K562 (cell line): Measurements from ENCODE around the gene SPOUT1. TPM values are rescaled to one million over a fixed set of nuclear protein-coding genes. Genes with fewer than 3 reads are reported as not detected.

ENCODE experiments used
- ATAC-seq: fragments of 200-7000 bp; cut with Tn5 transposase; 3 replicates; pipeline ENCODE4 v1.9.1; 2020; ENCODE audit warnings: moderate library complexity
- Bru-seq: library from RNA; stranded (reverse); fragments of 400-500 nt; gene quantifications from one replicate; lab custom pipeline; 2021; lab: Mats Ljungman, UMichigan
- BruChase-seq, 2 experiments: library from RNA; stranded (reverse); fragments of 400-500 nt; gene quantifications; one replicate each; lab custom pipeline; 2021; lab: Mats Ljungman, UMichigan
- BruUV-seq: library from RNA; stranded (reverse); fragments of 400-500 nt; replicated peaks from 2 replicates; lab custom pipeline; 2021; lab: Mats Ljungman, UMichigan
- CTCF ChIA-PET: fragments of 300-600 bp; formaldehyde crosslinking; extraction: SDS; loops from one replicate; lab custom pipeline; 2021; ENCODE audit warnings: low intra/inter-chr PET ratio; lab: Yijun Ruan, JAX
- POLR2A ChIA-PET: fragments of 300-600, 350-650 bp; sonication (Branson Sonifier 250); formaldehyde crosslinking; extraction: SDS; loops from one replicate; lab custom pipeline; 2021; ENCODE audit warnings: antibody characterized with exemption, inconsistent platforms; lab: Yijun Ruan, JAX
- DNase-seq, 4 experiments: peaks; one replicate each; pipeline versions ENCODE4 v3.0.0 to v3.0.0-alpha.2; 2011 to 2018; ENCODE audit warnings: low spot score in 3 of 4, mixed read lengths in 3 of 4; ENCODE audit errors: extremely low read depth in 1 of 4
- FAIRE-seq: peaks from 2 replicates; lab custom pipeline; 2011; peaks lifted over from hg19 to GRCh38; lab: Jason Lieb, UNC
- H2AFZ ChIP-seq: 2 replicates; pipeline ENCODE4 v1.6.0; 2011; ENCODE audit warnings: low read depth, low read length, control low read depth, inconsistent platforms
- H3K27ac ChIP-seq: fragments of 200-600 bp; 3 replicates; pipeline ENCODE4 v1.8.0; 2011; ENCODE audit warnings: low read depth, mild to moderate bottlenecking, control low read depth, inconsistent platforms, low read length, moderate library complexity, mixed read lengths; ENCODE audit errors: extremely low read depth
- H3K27me3 ChIP-seq, 2 experiments: fragments of 300-600 bp in 1 of 2; 2 replicates in 1 of 2; 3 replicates in 1 of 2; pipeline versions ENCODE4 v1.6.0 to v1.8.0; 2011; ENCODE audit warnings: inconsistent platforms in 2 of 2, low read length in 2 of 2, mild to moderate bottlenecking in 1 of 2, mixed read lengths in 1 of 2, moderate library complexity in 1 of 2; ENCODE audit not compliant: control insufficient read depth in 2 of 2, insufficient read depth in 2 of 2
- H3K36me3 ChIP-seq: fragments of 300-600 bp; 3 replicates; pipeline ENCODE4 v1.8.0; 2011; ENCODE audit warnings: mild to moderate bottlenecking, low read length, inconsistent platforms; ENCODE audit not compliant: control insufficient read depth, insufficient read depth
- H3K4me1 ChIP-seq, 2 experiments: fragments of 200-600 bp in 1 of 2; replicated peaks in 1 of 2; 2 replicates in 1 of 2; 3 replicates in 1 of 2; pipeline versions ENCODE4 v1.5.1 to v1.8.0; 2011; ENCODE audit warnings: inconsistent platforms in 2 of 2, low read length in 2 of 2, mild to moderate bottlenecking in 1 of 2, mixed read lengths in 1 of 2, moderate library complexity in 1 of 2; ENCODE audit not compliant: control insufficient read depth in 2 of 2, insufficient read depth in 2 of 2
- H3K4me2 ChIP-seq: 2 replicates; pipeline ENCODE4 v1.6.1; 2011; ENCODE audit warnings: low read length, control low read depth, inconsistent platforms, mixed read lengths; ENCODE audit not compliant: insufficient read depth
- H3K4me3 ChIP-seq: fragments of 200-600 bp; sonication (generic), shearing (Covaris generic); 2 replicates; pipeline ENCODE4 v1.5.1; 2016; ENCODE audit warnings: control low read depth, inconsistent platforms
- H3K79me2 ChIP-seq: fragments of 200-600 bp; 3 replicates; pipeline ENCODE4 v1.8.0; 2011; ENCODE audit warnings: low read length, inconsistent platforms; ENCODE audit not compliant: control insufficient read depth, insufficient read depth
- H3K9ac ChIP-seq, 2 experiments: 2 replicates each; pipeline versions ENCODE4 v1.6.0 to v1.6.1; 2011; ENCODE audit warnings: low read depth in 2 of 2, low read length in 2 of 2, control low read depth in 1 of 2, inconsistent platforms in 1 of 2, mild to moderate bottlenecking in 1 of 2, mixed read lengths in 1 of 2; ENCODE audit not compliant: insufficient read depth in 1 of 2
- H3K9me1 ChIP-seq: one replicate; pipeline ENCODE4 v1.6.0; 2011; ENCODE audit warnings: inconsistent platforms, mild to moderate bottlenecking, low read length, moderate library complexity; ENCODE audit not compliant: control insufficient read depth, insufficient read depth
- H3K9me3 ChIP-seq: replicated peaks from 2 replicates; pipeline ENCODE4 v1.5.1; 2011; ENCODE audit warnings: low read depth, low read length, inconsistent platforms; ENCODE audit not compliant: control insufficient read depth, insufficient read depth
- H4K20me1 ChIP-seq: replicated peaks from 2 replicates; pipeline ENCODE4 v1.6.1; 2011; ENCODE audit warnings: low read length, inconsistent platforms, mixed read lengths; ENCODE audit not compliant: control insufficient read depth, insufficient read depth
- DACH1 ChIP-seq: fragments of 450-650 bp; IDR thresholded peaks from 2 replicates; pipeline ENCODE4 v1.6.1; 2018; ENCODE audit not compliant: partially characterized antibody
- E2F1 ChIP-seq: sonication (generic); formaldehyde crosslinking; IDR thresholded peaks from 2 replicates; pipeline ENCODE4 v1.8.1; 2023; ENCODE audit warnings: mild to moderate bottlenecking, missing genetic modification reagents, moderate library complexity
- FOXJ2 ChIP-seq: fragments of 200-800 bp; sonication (Bioruptor generic); IDR thresholded peaks from 2 replicates; pipeline ENCODE4 v1.6.1; 2016; ENCODE audit warnings: missing genetic modification characterization, missing compliant biosample characterization
- PTTG1 ChIP-seq: fragments of 450-650 bp; IDR thresholded peaks from 2 replicates; pipeline ENCODE4 v1.6.1; 2016; ENCODE audit warnings: low read depth, mild to moderate bottlenecking, missing genetic modification characterization, missing compliant biosample characterization
- TAF1 ChIP-seq: IDR thresholded peaks from 2 replicates; pipeline ENCODE4 v1.6.1; 2011; ENCODE audit warnings: mild to moderate bottlenecking, low read length, moderate library complexity; ENCODE audit not compliant: insufficient read depth, control insufficient read depth, severe bottlenecking; ENCODE audit errors: extremely low read depth
- ZC3H8 ChIP-seq: fragments of 450-650 bp; IDR thresholded peaks from 2 replicates; pipeline ENCODE4 v1.6.1; 2017
- ZNF197 ChIP-seq: fragments of 200-800 bp; sonication (Bioruptor generic); IDR thresholded peaks from 2 replicates; pipeline ENCODE4 v1.6.1; 2016; ENCODE audit warnings: low read depth, missing genetic modification characterization, missing compliant biosample characterization
- WGBS: fragments of 100-300 bp; shearing (Covaris generic); methylation state at CpG from one replicate; pipeline ENCODE4 v1.1.6; 2016; ENCODE audit warnings: low coverage, mixed read lengths; ENCODE audit not compliant: insufficient coverage; ENCODE audit errors: missing lambda C conversion rate; 5-methylcytosine and 5-hydroxymethylcytosine counted together
- in situ Hi-C: fragments of 300-500 bp; cut with MboI; formaldehyde crosslinking; loops from 4 replicates; pipeline ENCODE4 v1.15.0; 2018; ENCODE audit warnings: inconsistent platforms, mixed read lengths
- intact Hi-C: fragments of 100-400 bp; cut with micrococcal nuclease; formaldehyde crosslinking; loops from 2 replicates; pipeline ENCODE4 v1.14.2; 2022
- long read RNA-seq, 3 experiments: library from polyadenylated mRNA in 2 of 3; library from RNA in 1 of 3; unstranded in 2 of 3; stranded (forward) in 1 of 3; transcript quantifications; one replicate each; pipeline ENCODE4 v2.0.0, GENCODE V29; 2019 to 2022
- polyA minus RNA-seq, 3 experiments: library from RNA; depleted of rRNA, polyadenylated mRNA; stranded (reverse); fragments of >200 nt; gene quantifications; 2 replicates each; pipeline ENCODE4 v1.2.3, GENCODE V29; 2011
- polyA plus RNA-seq, 8 experiments: library from polyadenylated mRNA; depleted of rRNA in 4 of 8; stranded (reverse) in 5 of 8; unstranded in 3 of 8; fragments of >200 nt; fragmentation: Nextera tagmentation in 2 of 8; fragmentation: Illumina TruSeq in 1 of 8; extraction: Ambion mirVana in 2 of 8; extraction: Trizol in 1 of 8; gene quantifications; 2 replicates each; pipeline versions ENCODE4 v1.2.1 to v1.2.3, GENCODE V29; 2011 to 2014; ENCODE audit warnings: inconsistent platforms in 1 of 8, missing spikeins in 1 of 8
- total RNA-seq, 7 experiments: library from RNA; depleted of rRNA in 6 of 7; stranded (reverse); fragments of >200 nt in 6 of 7; fragmentation: Illumina TruSeq in 2 of 7; extraction: Trizol in 2 of 7; gene quantifications; 2 replicates each; pipeline versions ENCODE4 v1.2.1 to v1.2.3, GENCODE V29; 2011 to 2021; ENCODE audit warnings: low replicate concordance in 1 of 7
- TF ChIP-seq, protein P1 (sequence below): fragments of 150-350 bp; conservative IDR thresholded peaks from 2 replicates; pipeline ENCODE4 v1.6.1; 2014; ENCODE audit warnings: low read length

The SPOUT1 gene, protein sequence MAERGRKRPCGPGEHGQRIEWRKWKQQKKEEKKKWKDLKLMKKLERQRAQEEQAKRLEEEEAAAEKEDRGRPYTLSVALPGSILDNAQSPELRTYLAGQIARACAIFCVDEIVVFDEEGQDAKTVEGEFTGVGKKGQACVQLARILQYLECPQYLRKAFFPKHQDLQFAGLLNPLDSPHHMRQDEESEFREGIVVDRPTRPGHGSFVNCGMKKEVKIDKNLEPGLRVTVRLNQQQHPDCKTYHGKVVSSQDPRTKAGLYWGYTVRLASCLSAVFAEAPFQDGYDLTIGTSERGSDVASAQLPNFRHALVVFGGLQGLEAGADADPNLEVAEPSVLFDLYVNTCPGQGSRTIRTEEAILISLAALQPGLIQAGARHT
- 36.0 and 123 TPM in 2 replicates for total RNA-seq (2011; cell fraction: chromatin; rRNA removed; ENCODE audit: low replicate concordance)
- 67.4 and 74.2 TPM in 2 replicates for total RNA-seq (2011; cell fraction: nucleolus; rRNA removed)
- total RNA-seq (2011; cell fraction: nucleoplasm; rRNA removed), result 36.3 and 47.1 TPM in 2 replicates
- total RNA-seq (2014; rRNA removed), result 42.9 and 51.1 TPM in 2 replicates
- 12.1 and 20.6 TPM in 2 replicates for total RNA-seq (2014; rRNA removed; fragmentation: Illumina TruSeq; extraction: Trizol)
- 29.5 and 33.6 TPM in 2 replicates for total RNA-seq (2015; rRNA removed; fragmentation: Illumina TruSeq; extraction: Trizol)
- 121 and 133 TPM in 2 replicates for total RNA-seq (2021)
- polyA plus RNA-seq (2011; rRNA removed), result 50.5 and 79.2 TPM in 2 replicates
- polyA plus RNA-seq (2011; cell fraction: cytosol; rRNA removed), result 59.3 and 94.1 TPM in 2 replicates
- polyA plus RNA-seq (2011; cell fraction: nucleus; rRNA removed), result 201 and 270 TPM in 2 replicates
- 54.2 and 74.3 TPM in 2 replicates for polyA plus RNA-seq (2012)
- polyA plus RNA-seq (2014; fragmentation: Illumina TruSeq; extraction: Trizol), result 37.4 and 49.5 TPM in 2 replicates
- polyA plus RNA-seq (2014; fragmentation: Nextera tagmentation; extraction: Ambion mirVana), result 10 to 100 TPM; 10.6 to 13.2 TPM
- polyA plus RNA-seq (2014; rRNA removed), result 45.2 and 71.9 TPM in 2 replicates
- 20.6 and 27.5 TPM in 2 replicates for polyA minus RNA-seq (2011; rRNA and poly(A)+ RNA removed)
- polyA minus RNA-seq (2011; cell fraction: cytosol; rRNA and poly(A)+ RNA removed), result 24.1 and 29.0 TPM in 2 replicates
- polyA minus RNA-seq (2011; cell fraction: nucleus; rRNA and poly(A)+ RNA removed), result 23.0 and 42.3 TPM in 2 replicates
- Bru-seq, nascent RNA, result percentile 80 among the genes with signal in this experiment
- BruChase-seq, experiment 1, labeled RNA remaining after a 2-hour chase, result percentile 76 among the genes with signal in this experiment
- BruChase-seq, experiment 2, labeled RNA remaining after a 6-hour chase, result percentile 77 among the genes with signal in this experiment
- long read RNA-seq, experiment 1, full-length matches to known transcripts, result 162 of 372 reads
- long read RNA-seq, experiment 1, partial matches to known transcripts, result 41 of 372 reads
- long read RNA-seq, experiment 1, other reads (novel, unspliced or antisense), result 169 of 372 reads
- long read RNA-seq, experiment 2, full-length matches to known transcripts, result 21 of 75 reads
- long read RNA-seq, experiment 2, partial matches to known transcripts, result 22 of 75 reads
- long read RNA-seq, experiment 2, other reads (novel, unspliced or antisense), result 32 of 75 reads
- long read RNA-seq, experiment 3, full-length matches to known transcripts, result 57 of 93 reads
- long read RNA-seq, experiment 3, partial matches to known transcripts, result 7 of 93 reads
- long read RNA-seq, experiment 3, other reads (novel, unspliced or antisense), result 29 of 93 reads

DNA sequence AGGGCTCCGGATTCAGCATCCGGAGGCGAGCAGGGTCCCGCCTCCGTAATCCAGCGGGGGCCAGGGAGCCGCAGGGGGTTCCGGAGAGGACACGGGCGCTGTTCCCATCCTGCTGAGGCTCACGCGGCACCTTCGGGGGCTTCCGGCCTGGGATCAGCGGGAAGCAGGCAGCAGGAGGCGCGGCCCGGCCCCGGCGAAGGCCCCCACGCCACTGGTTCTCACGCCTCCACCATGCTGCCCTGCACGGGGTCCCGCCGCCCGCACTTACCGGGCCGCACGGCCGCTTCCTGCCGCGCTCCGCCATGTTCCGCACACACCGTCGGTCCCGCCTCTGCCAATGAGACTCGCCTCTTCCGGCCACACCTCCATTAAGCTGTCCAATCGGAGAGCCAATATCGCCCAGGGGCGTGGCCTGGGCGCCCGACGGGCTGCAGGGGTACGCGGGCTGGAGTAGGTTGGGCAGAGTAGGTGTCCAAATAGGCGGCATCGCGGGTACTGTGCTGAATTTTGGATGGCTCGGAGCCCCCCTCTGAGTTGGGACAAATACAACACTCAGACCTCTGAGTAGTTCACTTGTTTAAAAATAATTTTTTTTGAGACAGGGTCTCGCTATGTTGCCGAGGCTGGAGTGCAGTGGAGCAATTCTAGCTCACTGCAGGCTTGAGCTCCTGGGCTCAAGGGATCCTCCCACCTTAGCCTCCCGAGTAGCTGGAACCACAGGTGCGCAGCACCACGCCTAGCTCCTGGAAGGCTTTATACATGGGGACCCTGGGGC, at the start of gene SPOUT1:
SPOUT1 (minus strand) TSS at position 318 of the 775 bp plus-strand sequence; CDS start at position 304, 14 bp downstream.
- Histone ChIP-seq H3K79me2 (peaks cover 17% of the 10 kb centered on the region), H3K36me3 (peaks cover 52% of the 10 kb centered on the region; the same call in 2 of the 3 replicates), H3K4me3 (peak within 1 kb of the TSS; percentile 80), H4K20me1 (no peaks in the 10 kb centered on the region), H3K9me1 (no peaks in the 10 kb centered on the region), H3K27ac (peak within 1 kb of the TSS; percentile 73), H3K9ac (peak within 1 kb of the TSS; percentile 82 to 97), H3K27me3 (no peaks in the 10 kb centered on the region), H3K4me1 (peaks cover 5 to 33% of the 10 kb centered on the region in 2 experiments; a peak in 4 of 5 replicates), H2AFZ (peak within 1 kb of the TSS; percentile 82), H3K4me2 (peak within 1 kb of the TSS; percentile 92), H3K9me3 (no peaks in the 10 kb centered on the region)
- in situ Hi-C loops (no loop called here), intact Hi-C loops (loop anchor here (1.0 kb wide), 1 partner anchor 16 kb away; no protein-coding TSS in a partner anchor)
- peak; percentile 95 to 99 (median 98) for DNase-seq
- peak; percentile 97 for FAIRE-seq
- peak; percentile 99 for ATAC-seq
- ChIA-PET POLR2A (interaction anchor here (0.6 to 2.6 kb wide), 9 partner anchors 10 to 317 kb away, joined by 3 to 48 read pairs (median 3); partner anchors contain the start of gene ENDOG), CTCF (no interaction called here)
- WGBS, result 2% methylated on average over 56 of the region's 56 CpGs
- BruUV-seq, result no TSS peak
- TF ChIP-seq ZNF197 (CRISPR knock-in tag), result no peak
- TF ChIP-seq FOXJ2, result no peak
- TF ChIP-seq E2F1 (CRISPR knock-in tag), result no peak
- TF ChIP-seq DACH1, result no peak
- no peak for TF ChIP-seq ZC3H8
- TF ChIP-seq TAF1, result peak; percentile 86
- TF ChIP-seq, protein P1, sequence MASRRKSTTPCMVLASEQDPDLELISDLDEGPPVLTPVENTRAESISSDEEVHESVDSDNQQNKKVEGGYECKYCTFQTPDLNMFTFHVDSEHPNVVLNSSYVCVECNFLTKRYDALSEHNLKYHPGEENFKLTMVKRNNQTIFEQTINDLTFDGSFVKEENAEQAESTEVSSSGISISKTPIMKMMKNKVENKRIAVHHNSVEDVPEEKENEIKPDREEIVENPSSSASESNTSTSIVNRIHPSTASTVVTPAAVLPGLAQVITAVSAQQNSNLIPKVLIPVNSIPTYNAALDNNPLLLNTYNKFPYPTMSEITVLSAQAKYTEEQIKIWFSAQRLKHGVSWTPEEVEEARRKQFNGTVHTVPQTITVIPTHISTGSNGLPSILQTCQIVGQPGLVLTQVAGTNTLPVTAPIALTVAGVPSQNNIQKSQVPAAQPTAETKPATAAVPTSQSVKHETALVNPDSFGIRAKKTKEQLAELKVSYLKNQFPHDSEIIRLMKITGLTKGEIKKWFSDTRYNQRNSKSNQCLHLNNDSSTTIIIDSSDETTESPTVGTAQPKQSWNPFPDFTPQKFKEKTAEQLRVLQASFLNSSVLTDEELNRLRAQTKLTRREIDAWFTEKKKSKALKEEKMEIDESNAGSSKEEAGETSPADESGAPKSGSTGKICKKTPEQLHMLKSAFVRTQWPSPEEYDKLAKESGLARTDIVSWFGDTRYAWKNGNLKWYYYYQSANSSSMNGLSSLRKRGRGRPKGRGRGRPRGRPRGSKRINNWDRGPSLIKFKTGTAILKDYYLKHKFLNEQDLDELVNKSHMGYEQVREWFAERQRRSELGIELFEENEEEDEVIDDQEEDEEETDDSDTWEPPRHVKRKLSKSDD, result 0 out of 2 replicates have a peak, but pooled peaks have one; percentile 24
- no peak for TF ChIP-seq PTTG1 (tag)
